Measurements from ENCODE around the gene EDC4. TPM values are rescaled to one million over a fixed set of nuclear protein-coding genes. Genes with fewer than 3 reads are reported as not detected.
"Not testable (repeated sequence)": the region's sequence is repeated elsewhere in the genome, so short reads cannot be mapped to it uniquely, and the experiment has no call there.

The EDC4 gene
- total RNA-seq, 1 donor from 2014 or later, result 35.4 TPM

GRCh38 chr16:67845291-67846062, 27.4 kb upstream of the EDC4 start:
- intact Hi-C loops (cut with DNase I), result loop anchor here (2.0 kb wide), 2 partner anchors 27 to 39 kb away; partner anchors contain the start of genes EDC4, RANBP10 and TSNAXIP1
- DNase-seq (ENCODE audit: missing footprints), result no peak
- no peak for ATAC-seq

GRCh38 chr16:67846063-67846319, 26.9 kb upstream of the EDC4 start:
- ATAC-seq (no peak), DNase-seq (ENCODE audit: missing footprints) (no peak)
- intact Hi-C loops (cut with DNase I), result loop anchor here (2.0 kb wide), 2 partner anchors 27 to 39 kb away; partner anchors contain the start of genes EDC4, RANBP10 and TSNAXIP1

- intact Hi-C loops (cut with DNase I), result loop anchor here (1.0 to 2.0 kb wide), 3 partner anchors 17 to 40 kb away; partner anchors contain the start of genes EDC4, RANBP10 and TSNAXIP1
- DNase-seq (ENCODE audit: missing footprints), result peak; percentile 98
Observed at GRCh38 chr16:67846320-67847063, 26.4 kb upstream of the EDC4 start, which contains the start of gene NUTF2. TSS of gene NUTF2 (plus strand) at chr16:67846933. CDS start at chr16:67865131, 18,198 bp downstream.

GRCh38 chr16:67847064-67847861, 25.6 kb upstream of the EDC4 start, which contains the start of gene CENPT:
TSS of gene CENPT (minus strand) at chr16:67847693. CDS start at chr16:67833859, 13,834 bp downstream.
- ATAC-seq, result peak; percentile 62
- intact Hi-C loops (cut with DNase I), result loop anchor here (1.0 to 2.0 kb wide), 3 partner anchors 16 to 40 kb away; partner anchors contain the start of genes EDC4, RANBP10 and TSNAXIP1
- peak; percentile 89 for DNase-seq (ENCODE audit: missing footprints)

More at GRCh38 chr16:67846320-67847063, 26.4 kb upstream of the EDC4 start, which contains the start of gene NUTF2:
- peak; percentile 88 for ATAC-seq

DNA sequence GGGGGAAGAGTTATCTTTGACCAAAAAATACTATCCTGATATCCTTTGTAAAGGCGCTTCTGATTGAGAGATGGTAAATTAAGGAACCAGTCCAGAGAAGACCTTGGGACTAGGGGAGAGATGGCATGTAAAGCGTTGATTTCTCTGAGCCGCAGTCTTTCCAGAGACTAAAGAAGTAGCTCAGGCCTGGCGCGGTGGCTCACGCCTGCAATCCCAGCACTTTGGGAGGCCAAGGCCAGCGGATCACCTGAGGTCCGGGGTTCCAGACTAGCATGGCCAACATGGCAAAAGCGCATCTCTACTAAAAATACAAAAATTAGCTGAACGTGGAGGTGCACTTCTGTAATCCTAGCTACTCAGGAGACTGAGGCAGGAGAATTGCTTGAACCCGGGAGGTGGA, 24.7 kb upstream of the EDC4 start:
- no peak for ATAC-seq
- peak; percentile 11 for DNase-seq (ENCODE audit: missing footprints)
- intact Hi-C loops (cut with DNase I), result no loop called here

- ATAC-seq (no peak), DNase-seq (ENCODE audit: missing footprints) (no peak)
- intact Hi-C loops (cut with DNase I), result no loop called here
Observed at GRCh38 chr16:67853670-67854069, 19.2 kb upstream of the EDC4 start.

GRCh38 chr16:67855789-67856188, 17.1 kb upstream of the EDC4 start:
- no peak for ATAC-seq
- no peak for DNase-seq (ENCODE audit: missing footprints)
- intact Hi-C loops (cut with DNase I), result no loop called here

DNA sequence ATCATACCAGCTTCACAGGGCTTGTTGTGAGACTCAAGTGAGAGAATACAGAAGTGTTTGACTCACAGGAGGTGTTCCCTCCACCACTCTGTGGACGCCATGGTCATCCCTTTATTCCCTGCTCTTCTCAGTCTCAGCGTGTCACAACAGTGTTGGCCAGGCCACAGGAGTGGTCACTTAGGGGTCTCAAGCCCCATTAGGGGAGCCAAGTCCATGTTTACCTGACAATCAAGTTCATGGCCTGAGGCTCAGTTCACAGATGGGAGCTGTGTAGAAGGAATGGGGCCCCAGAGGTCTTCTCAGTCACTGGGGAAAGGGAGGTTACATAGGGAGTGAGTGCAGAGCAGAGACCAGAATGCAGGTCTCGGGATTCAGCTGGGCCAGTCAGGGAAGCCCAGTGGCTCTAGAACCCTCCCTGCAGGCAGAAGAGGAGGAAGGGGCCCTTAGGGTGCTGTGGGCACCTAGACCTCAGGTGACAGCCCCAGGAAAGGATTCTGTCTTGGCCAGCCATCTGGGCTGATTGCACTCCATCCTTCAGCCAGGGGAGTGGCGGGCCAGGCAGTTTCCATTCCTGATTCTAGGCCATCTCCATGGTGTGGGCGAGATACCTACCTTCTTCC, 15.8 kb upstream of the EDC4 start:
- DNase-seq (ENCODE audit: missing footprints) (no peak), ATAC-seq (no peak)
- intact Hi-C loops (cut with DNase I), result no loop called here

DNA sequence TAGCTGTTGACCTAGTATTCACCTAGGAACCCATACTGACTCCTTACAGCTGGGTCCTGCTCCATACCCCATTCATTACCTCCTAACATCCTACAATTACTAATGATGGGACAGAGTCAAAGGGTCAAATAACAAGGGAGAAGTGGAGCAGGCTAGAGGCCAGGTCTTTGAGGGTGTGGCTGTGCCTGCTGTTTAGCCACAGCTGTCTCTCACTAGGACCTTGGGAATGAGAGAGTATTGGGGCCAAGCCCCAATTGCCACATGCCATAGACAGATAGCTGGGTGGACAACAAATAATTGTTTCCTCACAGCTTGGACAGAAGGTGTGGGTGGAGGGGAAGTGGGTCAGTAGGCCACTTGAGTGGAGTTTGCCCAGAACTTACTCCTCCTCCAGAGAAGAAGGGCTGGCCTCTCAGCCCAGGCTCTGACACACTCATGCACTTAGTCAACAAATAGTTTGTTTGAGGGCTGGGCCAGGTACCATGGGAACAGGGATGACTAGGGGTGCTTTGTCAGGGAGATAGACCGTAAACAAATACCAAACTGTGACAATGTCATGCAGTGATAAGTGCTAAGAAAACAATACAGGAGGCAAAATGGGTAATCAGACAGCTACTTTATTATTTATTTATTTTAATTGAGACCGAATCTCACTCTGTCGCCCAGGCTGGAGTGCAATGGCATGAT, 15.2 kb upstream of the EDC4 start:
- DNase-seq (ENCODE audit: missing footprints) (peak; percentile 69), ATAC-seq (peak; percentile 93)
- intact Hi-C loops (cut with DNase I), result no loop called here

GRCh38 chr16:67858500-67858899, 14.4 kb upstream of the EDC4 start:
- DNase-seq (ENCODE audit: missing footprints) (peak; percentile 13), ATAC-seq (peak; percentile 46)
- intact Hi-C loops (cut with DNase I), result no loop called here

GRCh38 chr16:67860589-67861398, 12.1 kb upstream of the EDC4 start:
- ATAC-seq (no peak), DNase-seq (ENCODE audit: missing footprints) (no peak)
- intact Hi-C loops (cut with DNase I), result no loop called here

- ATAC-seq, result no peak
- intact Hi-C loops (cut with DNase I), result no loop called here
Observed at GRCh38 chr16:67861877-67862276, 11.0 kb upstream of the EDC4 start.

DNA sequence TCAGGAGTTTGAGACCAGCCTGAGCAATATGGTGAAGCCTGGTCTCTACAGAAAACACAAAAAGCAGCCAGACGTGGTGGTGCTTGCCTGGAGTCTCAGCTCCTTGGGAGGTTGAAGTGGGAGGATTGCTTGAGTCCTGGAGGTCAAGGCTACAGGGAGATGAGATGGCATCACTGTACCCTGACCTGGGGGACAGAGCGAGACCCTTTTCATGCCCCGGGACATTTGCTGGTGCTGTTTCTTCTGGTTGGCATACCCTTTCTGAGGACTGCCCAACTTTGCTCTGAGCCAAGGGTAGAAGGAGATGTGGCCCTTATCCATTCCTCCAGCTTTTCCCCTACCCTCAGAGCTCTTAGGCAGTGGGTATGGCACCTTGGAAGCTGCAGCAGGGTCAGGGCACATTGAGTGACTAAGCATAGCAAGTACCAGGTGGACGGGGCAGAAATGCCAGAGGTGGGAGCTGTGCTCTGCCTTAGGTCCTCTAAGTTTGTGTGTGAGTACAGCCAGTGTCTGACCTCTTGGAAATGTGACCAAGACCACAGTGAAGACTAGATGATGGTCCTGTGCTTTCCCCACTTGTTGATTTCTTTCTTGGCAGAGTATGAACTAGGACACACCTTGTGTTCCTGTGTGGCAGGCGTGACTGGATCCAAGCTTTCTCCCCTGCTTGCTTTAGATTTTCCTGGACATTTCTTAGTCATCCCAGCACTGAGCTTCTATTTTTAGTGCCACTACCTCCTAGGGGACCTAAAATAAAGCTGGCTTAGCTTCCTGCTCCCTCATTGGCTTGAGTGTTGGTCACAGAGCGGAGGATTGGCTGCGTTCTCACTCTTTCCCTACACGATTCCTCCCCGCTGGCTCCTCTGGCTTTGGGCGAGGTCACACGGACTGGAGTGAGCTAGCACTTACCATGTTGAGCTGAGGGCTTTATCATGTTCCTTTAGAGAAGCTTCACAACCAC, 9.9 kb upstream of the EDC4 start:
- peak; percentile 82 for DNase-seq (ENCODE audit: missing footprints)
- peak; percentile 94 for ATAC-seq
- intact Hi-C loops (cut with DNase I), result loop anchor here (1.0 kb wide), 2 partner anchors 16 to 18 kb away; partner anchors contain the start of gene CENPT

More at GRCh38 chr16:67861877-67862276, 11.0 kb upstream of the EDC4 start:
- DNase-seq (ENCODE audit: missing footprints), result no peak

- ATAC-seq; intact Hi-C loops (cut with DNase I): not testable (repeated sequence)
- DNase-seq (ENCODE audit: missing footprints), result peak; percentile 26
Observed at GRCh38 chr16:67864044-67864443, 8.8 kb upstream of the EDC4 start.

DNA sequence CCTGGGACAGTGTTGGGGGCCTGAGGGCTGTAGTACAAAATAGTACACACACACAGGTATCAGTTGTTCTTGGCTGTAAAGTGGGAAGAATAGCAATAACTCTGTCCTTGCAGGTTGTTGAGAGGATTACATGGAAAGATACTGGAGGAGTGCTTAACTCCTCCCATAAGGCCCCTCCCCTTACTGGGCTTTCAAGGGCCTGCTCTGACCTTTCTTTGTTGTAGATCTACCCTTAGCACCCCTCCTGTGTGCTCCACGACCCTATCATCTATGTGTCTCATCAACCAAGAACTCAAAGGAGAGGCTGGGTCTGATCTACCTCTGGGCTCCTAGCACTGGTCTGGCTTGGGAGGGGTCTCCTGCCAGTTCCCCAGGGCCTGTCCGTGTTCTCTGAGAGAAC, 8.3 kb upstream of the EDC4 start:
- no peak for ATAC-seq
- intact Hi-C loops (cut with DNase I), result no loop called here
- no peak for DNase-seq (ENCODE audit: missing footprints)

DNA sequence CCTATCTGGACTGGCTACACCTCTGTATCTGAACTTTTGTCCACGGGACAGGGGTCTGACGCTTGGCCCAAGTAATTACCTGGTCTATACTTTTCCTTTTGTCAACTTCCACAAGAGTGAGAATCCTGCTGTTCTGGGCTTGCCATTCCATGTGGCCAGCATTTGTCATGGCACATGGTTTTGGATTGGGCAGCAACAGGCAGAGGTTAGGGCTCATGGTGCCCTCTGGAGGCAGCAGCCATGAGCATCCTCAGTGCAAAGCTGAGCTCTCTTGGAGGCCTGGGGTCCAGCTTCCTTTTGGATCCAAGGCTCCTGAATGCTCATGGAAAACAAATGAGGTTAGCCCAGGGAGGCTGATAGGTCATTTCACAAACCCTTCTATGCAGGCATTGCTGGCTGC, 7.5 kb upstream of the EDC4 start:
- DNase-seq (ENCODE audit: missing footprints), result no peak
- intact Hi-C loops (cut with DNase I), result no loop called here
- no peak for ATAC-seq

All from Right ventricle myocardium inferior (tissue), 1 donor.